ENCODE results near the gene GLIS2.

Gene GLIS2

GRCh38 chr16:4318451-4318910 lies 2.6 kb downstream of the GLIS2 start:
- Histone ChIP-seq H3K4me3 (ENCODE audit: low read length) (no peak overlapping the region), H3K4me1 (ENCODE audit: control insufficient read depth, insufficient read depth, low read length) (peaks cover 31% of the 10 kb centered on the region), H3K9ac (ENCODE audit: low read length) (no peak overlapping the region)

GRCh38 chr16:4318967-4319366 lies 3.1 kb downstream of the GLIS2 start:
- H3K36me3 ChIP-seq (ENCODE audit: control insufficient read depth, insufficient read depth, low read length): no peaks in the 10 kb centered on the region
- H3K27me3 ChIP-seq (ENCODE audit: control insufficient read depth, insufficient read depth, low read length): peaks cover 12% of the 10 kb centered on the region
- peak overlapping the region; percentile 74 for H3K27ac ChIP-seq (ENCODE audit: low read depth, low read length)
- no peak overlapping the region for H3K4me3 ChIP-seq (ENCODE audit: low read length)
- no peak overlapping the region for H3K9ac ChIP-seq (ENCODE audit: low read length)
- H3K4me1 ChIP-seq (ENCODE audit: control insufficient read depth, insufficient read depth, low read length): peaks cover 36% of the 10 kb centered on the region

More at GRCh38 chr16:4318451-4318910, 2.6 kb downstream of the GLIS2 start:
- H3K27me3 ChIP-seq (ENCODE audit: control insufficient read depth, insufficient read depth, low read length): peaks cover 12% of the 10 kb centered on the region
- no peaks in the 10 kb centered on the region for H3K36me3 ChIP-seq (ENCODE audit: control insufficient read depth, insufficient read depth, low read length)
- H3K27ac ChIP-seq (ENCODE audit: low read depth, low read length): peak overlapping the region; percentile 74

- Histone ChIP-seq H3K36me3 (ENCODE audit: control insufficient read depth, insufficient read depth, low read length) (no peaks in the 10 kb centered on the region), H3K27me3 (ENCODE audit: control insufficient read depth, insufficient read depth, low read length) (peaks cover 6% of the 10 kb centered on the region), H3K4me1 (ENCODE audit: control insufficient read depth, insufficient read depth, low read length) (peaks cover 41% of the 10 kb centered on the region), H3K9ac (ENCODE audit: low read length) (no peak overlapping the region), H3K4me3 (ENCODE audit: low read length) (no peak overlapping the region), H3K27ac (ENCODE audit: low read depth, low read length) (peak overlapping the region; percentile 32)
Measured at GRCh38 chr16:4319454-4320421, 3.9 kb downstream of the GLIS2 start.

- Histone ChIP-seq H3K27ac (ENCODE audit: low read depth, low read length) (no peak overlapping the region), H3K4me3 (ENCODE audit: low read length) (no peak overlapping the region), H3K9ac (ENCODE audit: low read length) (no peak overlapping the region), H3K4me1 (ENCODE audit: control insufficient read depth, insufficient read depth, low read length) (peaks cover 40% of the 10 kb centered on the region), H3K36me3 (ENCODE audit: control insufficient read depth, insufficient read depth, low read length) (no peaks in the 10 kb centered on the region), H3K27me3 (ENCODE audit: control insufficient read depth, insufficient read depth, low read length) (peaks cover 2% of the 10 kb centered on the region)
Measured at GRCh38 chr16:4320571-4321137, 4.8 kb downstream of the GLIS2 start.

GRCh38 chr16:4321286-4322120 lies 5.6 kb downstream of the GLIS2 start:
- Histone ChIP-seq H3K27me3 (ENCODE audit: control insufficient read depth, insufficient read depth, low read length) (peaks cover 2% of the 10 kb centered on the region), H3K36me3 (ENCODE audit: control insufficient read depth, insufficient read depth, low read length) (no peaks in the 10 kb centered on the region), H3K9ac (ENCODE audit: low read length) (no peak overlapping the region), H3K4me1 (ENCODE audit: control insufficient read depth, insufficient read depth, low read length) (peaks cover 40% of the 10 kb centered on the region), H3K27ac (ENCODE audit: low read depth, low read length) (no peak overlapping the region), H3K4me3 (ENCODE audit: low read length) (no peak overlapping the region)

GRCh38 chr16:4322121-4323052 lies 6.5 kb downstream of the GLIS2 start:
- H3K36me3 ChIP-seq (ENCODE audit: control insufficient read depth, insufficient read depth, low read length): no peaks in the 10 kb centered on the region
- H3K9ac ChIP-seq (ENCODE audit: low read length): no peak overlapping the region
- H3K27ac ChIP-seq (ENCODE audit: low read depth, low read length): peak overlapping the region; percentile 43

GRCh38 chr16:4323071-4323844 lies 7.4 kb downstream of the GLIS2 start:
- Histone ChIP-seq H3K4me3 (ENCODE audit: low read length) (no peak overlapping the region), H3K27me3 (ENCODE audit: control insufficient read depth, insufficient read depth, low read length) (peaks cover 2% of the 10 kb centered on the region), H3K9ac (ENCODE audit: low read length) (no peak overlapping the region), H3K36me3 (ENCODE audit: control insufficient read depth, insufficient read depth, low read length) (no peaks in the 10 kb centered on the region), H3K27ac (ENCODE audit: low read depth, low read length) (peak overlapping the region; percentile 70), H3K4me1 (ENCODE audit: control insufficient read depth, insufficient read depth, low read length) (peaks cover 32% of the 10 kb centered on the region)

More at GRCh38 chr16:4322121-4323052, 6.5 kb downstream of the GLIS2 start:
- Histone ChIP-seq H3K27me3 (ENCODE audit: control insufficient read depth, insufficient read depth, low read length) (peaks cover 2% of the 10 kb centered on the region), H3K4me1 (ENCODE audit: control insufficient read depth, insufficient read depth, low read length) (peaks cover 37% of the 10 kb centered on the region), H3K4me3 (ENCODE audit: low read length) (no peak overlapping the region)

- Histone ChIP-seq H3K4me1 (ENCODE audit: control insufficient read depth, insufficient read depth, low read length) (peaks cover 39% of the 10 kb centered on the region), H3K27ac (ENCODE audit: low read depth, low read length) (peak overlapping the region; percentile 70), H3K36me3 (ENCODE audit: control insufficient read depth, insufficient read depth, low read length) (no peaks in the 10 kb centered on the region), H3K9ac (ENCODE audit: low read length) (no peak overlapping the region), H3K27me3 (ENCODE audit: control insufficient read depth, insufficient read depth, low read length) (peaks cover 2% of the 10 kb centered on the region), H3K4me3 (ENCODE audit: low read length) (no peak overlapping the region)
Measured at GRCh38 chr16:4323845-4324488, 8.1 kb downstream of the GLIS2 start.

- Histone ChIP-seq H3K36me3 (ENCODE audit: control insufficient read depth, insufficient read depth, low read length) (no peaks in the 10 kb centered on the region), H3K27me3 (ENCODE audit: control insufficient read depth, insufficient read depth, low read length) (peaks cover under 1% of the 10 kb centered on the region), H3K27ac (ENCODE audit: low read depth, low read length) (peak overlapping the region; percentile 70), H3K4me1 (ENCODE audit: control insufficient read depth, insufficient read depth, low read length) (peaks cover 42% of the 10 kb centered on the region), H3K9ac (ENCODE audit: low read length) (no peak overlapping the region), H3K4me3 (ENCODE audit: low read length) (no peak overlapping the region)
Measured at GRCh38 chr16:4324492-4325252, 8.8 kb downstream of the GLIS2 start.

GRCh38 chr16:4325253-4325758 lies 9.4 kb downstream of the GLIS2 start:
- no peaks in the 10 kb centered on the region for H3K36me3 ChIP-seq (ENCODE audit: control insufficient read depth, insufficient read depth, low read length)
- H3K27me3 ChIP-seq (ENCODE audit: control insufficient read depth, insufficient read depth, low read length): no peaks in the 10 kb centered on the region
- peaks cover 42% of the 10 kb centered on the region for H3K4me1 ChIP-seq (ENCODE audit: control insufficient read depth, insufficient read depth, low read length)
- H3K9ac ChIP-seq (ENCODE audit: low read length): no peak overlapping the region
- no peak overlapping the region for H3K4me3 ChIP-seq (ENCODE audit: low read length)
- peak overlapping the region; percentile 24 for H3K27ac ChIP-seq (ENCODE audit: low read depth, low read length)

All from rectal smooth muscle tissue (tissue), 1 donor.